K562 (cell line): ENCODE data around the gene KIAA0319L. TPM values are rescaled to one million over a fixed set of nuclear protein-coding genes. Genes with fewer than 3 reads are reported as not detected.
A peak's percentile ranks its signal among the peaks of the same experiment; 100 is the strongest.

Experiments
- BRD4 ChIP-seq: fragments of 200-600 bp; sonication (generic); IDR thresholded peaks from 2 replicates; pipeline ENCODE4 v1.6.1; 2017; ENCODE audit warnings: inconsistent platforms
- CBX2 ChIP-seq: fragments of 200-600 bp; sonication (generic); IDR thresholded peaks from one replicate; pipeline ENCODE4 v1.6.1; 2012; ENCODE audit warnings: mild to moderate bottlenecking, low read length, inconsistent platforms; ENCODE audit not compliant: insufficient read depth, poor library complexity, severe bottlenecking
- CEBPG ChIP-seq, 3 experiments: fragments of 200-800 bp in 1 of 3; sonication (Bioruptor generic) in 1 of 3; sonication (generic) in 1 of 3; formaldehyde crosslinking in 1 of 3; IDR thresholded peaks in 2 of 3; conservative IDR thresholded peaks in 1 of 3; 2 replicates each; pipeline versions ENCODE4 v1.6.1 to v1.8.0; 2016 to 2022; ENCODE audit warnings: missing compliant biosample characterization in 2 of 3, missing genetic modification characterization in 2 of 3, mild to moderate bottlenecking in 1 of 3, missing genetic modification reagents in 1 of 3
- CTCFL ChIP-seq: IDR thresholded peaks from 2 replicates; pipeline ENCODE4 v1.6.1; 2011; ENCODE audit warnings: borderline replicate concordance, low read depth, mild to moderate bottlenecking, moderate library complexity, low read length; ENCODE audit not compliant: insufficient read depth, poor library complexity, severe bottlenecking
- HMBOX1 ChIP-seq: sonication (generic); IDR thresholded peaks from 2 replicates; pipeline ENCODE4 v1.6.1; 2016
- MAFF ChIP-seq: IDR thresholded peaks from 2 replicates; pipeline ENCODE4 v1.6.1; 2012; ENCODE audit warnings: low read length, improper control_type of control experiment
- MAFK ChIP-seq: IDR thresholded peaks from 2 replicates; pipeline ENCODE4 v1.6.1; 2011; ENCODE audit warnings: low read length, improper control_type of control experiment
- MCM5 ChIP-seq: fragments of 450-650 bp; IDR thresholded peaks from 2 replicates; pipeline ENCODE4 v1.6.1; 2016; ENCODE audit warnings: low read depth
- MTA3 ChIP-seq: fragments of 450-650 bp; formaldehyde crosslinking; IDR thresholded peaks from 2 replicates; pipeline ENCODE4 v1.6.1; 2017; ENCODE audit warnings: mild to moderate bottlenecking, borderline replicate concordance
- MYNN ChIP-seq, 2 experiments: sonication (generic); formaldehyde crosslinking in 1 of 2; IDR thresholded peaks; 2 replicates each; pipeline versions ENCODE4 v1.5.0 to v1.6.1; 2016 to 2020; ENCODE audit warnings: antibody characterized with exemption in 1 of 2, missing genetic modification reagents in 1 of 2
- NELFE ChIP-seq: IDR thresholded peaks from 2 replicates; pipeline ENCODE4 v1.6.1; 2011; ENCODE audit warnings: mild to moderate bottlenecking; ENCODE audit not compliant: insufficient read depth, insufficient read length
- NEUROD1 ChIP-seq: fragments of 150-350 bp; IDR thresholded peaks from 2 replicates; pipeline ENCODE4 v1.6.1; 2014; ENCODE audit warnings: borderline replicate concordance, low read length, low read depth; ENCODE audit not compliant: partially characterized antibody
- NFRKB ChIP-seq: fragments of 450-650 bp; IDR thresholded peaks from 2 replicates; pipeline ENCODE4 v1.6.1; 2016; ENCODE audit warnings: low read depth
- NR3C1 ChIP-seq: sonication (generic); formaldehyde crosslinking; IDR thresholded peaks from 2 replicates; pipeline ENCODE4 v1.8.1; 2022; ENCODE audit warnings: missing genetic modification reagents
- SMARCE1 ChIP-seq: fragments of 450-650 bp; IDR thresholded peaks from 2 replicates; pipeline ENCODE4 v1.7.1; 2016; ENCODE audit warnings: mild to moderate bottlenecking
- SRSF7 ChIP-seq: fragments of 200-400 bp; formaldehyde crosslinking; optimal IDR thresholded peaks from 2 replicates; pipeline ENCODE3; 2017; ENCODE audit warnings: mild to moderate bottlenecking, low read depth, low read length
- ZBED1 ChIP-seq: IDR thresholded peaks from 2 replicates; pipeline ENCODE4 v1.6.1; 2014
- ZBTB49 ChIP-seq: sonication (generic); formaldehyde crosslinking; IDR thresholded peaks from 2 replicates; pipeline ENCODE4 v1.8.0; 2022; ENCODE audit warnings: missing genetic modification reagents, mild to moderate bottlenecking, borderline replicate concordance
- ZNF668 ChIP-seq: fragments of 250-450 bp; sonication (Bioruptor Pico); IDR thresholded peaks from 2 replicates; pipeline ENCODE4 v1.8.0; 2022; ENCODE audit warnings: mild to moderate bottlenecking, inconsistent platforms
- ZNF764 ChIP-seq: fragments of 250-450 bp; sonication (Bioruptor Pico); IDR thresholded peaks from 2 replicates; pipeline ENCODE4 v1.4.0; 2020; ENCODE audit warnings: low read depth, mild to moderate bottlenecking, moderate library complexity
- polyA plus RNA-seq, 8 experiments: library from polyadenylated mRNA; depleted of rRNA in 4 of 8; stranded (reverse) in 5 of 8; unstranded in 3 of 8; fragments of >200 nt; fragmentation: Nextera tagmentation in 2 of 8; fragmentation: Illumina TruSeq in 1 of 8; extraction: Ambion mirVana in 2 of 8; extraction: Trizol in 1 of 8; gene quantifications; 2 replicates each; pipeline versions ENCODE4 v1.2.1 to v1.2.3, GENCODE V29; 2011 to 2014; ENCODE audit warnings: inconsistent platforms in 1 of 8, missing spikeins in 1 of 8
- total RNA-seq, 7 experiments: library from RNA; depleted of rRNA in 6 of 7; stranded (reverse); fragments of >200 nt in 6 of 7; fragmentation: Illumina TruSeq in 2 of 7; extraction: Trizol in 2 of 7; gene quantifications; 2 replicates each; pipeline versions ENCODE4 v1.2.1 to v1.2.3, GENCODE V29; 2011 to 2021; ENCODE audit warnings: low replicate concordance in 1 of 7
- TF ChIP-seq, protein P1 (sequence below): fragments of 250-450 bp; sonication (Bioruptor Pico); IDR thresholded peaks from 2 replicates; pipeline ENCODE4 v1.9.0; 2021; ENCODE audit warnings: mild to moderate bottlenecking, inconsistent platforms

KIAA0319L gene
- total and polyA plus RNA-seq, 9 of the 15 experiments (the other 6 are each of a cell fraction or from before 2014, with no cell fraction given) = 2.4 to 51.7 (median 27.4) TPM

GRCh38 chr1:35499652-35500176, 57.5 kb downstream of the KIAA0319L start (continued):
- TF ChIP-seq MTA3 (peak; percentile 86; the same call in 1 of the 2 replicates), CEBPG (CRISPR knock-in tag; IDR thresholded peaks at IDR 0.05) (peak; percentile 45; the same call in 1 of the 2 replicates), CEBPG (tag; conservative IDR thresholded peaks at IDR 0.05 in 1 of 2, IDR thresholded peaks at IDR 0.05 in 1 of 2) (peak; percentile 87 to 89), ZNF764 (CRISPR knock-in tag) (no peak), BRD4 (no peak), ZBTB49 (CRISPR knock-in tag) (no peak), ZBED1 (no peak), NR3C1 (CRISPR knock-in tag) (no peak), MYNN (IDR thresholded peaks at IDR 0.05) (peak; percentile 45; the same call in 1 of the 2 replicates), MYNN (CRISPR knock-in tag; IDR thresholded peaks at IDR 0.05) (no peak), NEUROD1 (no peak), HMBOX1 (peak; percentile 84), SRSF7 (no peak), MAFF (no peak; the same call in 1 of the 2 replicates), NFRKB (no peak), SMARCE1 (peak; percentile 96), CTCFL (no peak), ZNF668 (CRISPR knock-in tag) (no peak), NELFE (no peak), CBX2 (no peak), MCM5 (no peak), MAFK (peak; percentile 24; the same call in 1 of the 2 replicates)
- TF ChIP-seq, protein P1, sequence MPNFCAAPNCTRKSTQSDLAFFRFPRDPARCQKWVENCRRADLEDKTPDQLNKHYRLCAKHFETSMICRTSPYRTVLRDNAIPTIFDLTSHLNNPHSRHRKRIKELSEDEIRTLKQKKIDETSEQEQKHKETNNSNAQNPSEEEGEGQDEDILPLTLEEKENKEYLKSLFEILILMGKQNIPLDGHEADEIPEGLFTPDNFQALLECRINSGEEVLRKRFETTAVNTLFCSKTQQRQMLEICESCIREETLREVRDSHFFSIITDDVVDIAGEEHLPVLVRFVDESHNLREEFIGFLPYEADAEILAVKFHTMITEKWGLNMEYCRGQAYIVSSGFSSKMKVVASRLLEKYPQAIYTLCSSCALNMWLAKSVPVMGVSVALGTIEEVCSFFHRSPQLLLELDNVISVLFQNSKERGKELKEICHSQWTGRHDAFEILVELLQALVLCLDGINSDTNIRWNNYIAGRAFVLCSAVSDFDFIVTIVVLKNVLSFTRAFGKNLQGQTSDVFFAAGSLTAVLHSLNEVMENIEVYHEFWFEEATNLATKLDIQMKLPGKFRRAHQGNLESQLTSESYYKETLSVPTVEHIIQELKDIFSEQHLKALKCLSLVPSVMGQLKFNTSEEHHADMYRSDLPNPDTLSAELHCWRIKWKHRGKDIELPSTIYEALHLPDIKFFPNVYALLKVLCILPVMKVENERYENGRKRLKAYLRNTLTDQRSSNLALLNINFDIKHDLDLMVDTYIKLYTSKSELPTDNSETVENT = no peak
